GM23338 (cell line): ENCODE measurements around the gene SMARCC1. TPM values are rescaled to one million over a fixed set of nuclear protein-coding genes. Genes with fewer than 3 reads are reported as not detected.
A peak's percentile ranks its signal among the peaks of the same experiment; 100 is the strongest.

Experiments
- ATAC-seq: fragments of 200-7000 bp; cut with Tn5 transposase; 3 replicates; pipeline ENCODE4 v1.9.1; 2020
- DNase-seq: peaks from one replicate; pipeline ENCODE4 v3.0.0-alpha.2; 2015; ENCODE audit warnings: low spot score
- H2AFZ ChIP-seq: fragments of 200-600 bp; sonication (generic); 2 replicates; pipeline ENCODE4 v1.8.0; 2016; ENCODE audit warnings: antibody characterized with exemption, mild to moderate bottlenecking, moderate library complexity
- H3F3A ChIP-seq: fragments of 200-600 bp; sonication (generic); replicated peaks from 2 replicates; pipeline ENCODE4 v1.8.0; 2017; ENCODE audit warnings: antibody characterized with exemption, mixed run types, low read depth
- H3K27ac ChIP-seq: fragments of 200-600 bp; sonication (generic); 2 replicates; pipeline ENCODE4 v1.6.1; 2016; ENCODE audit warnings: low read depth
- H3K27me3 ChIP-seq: fragments of 200-600 bp; sonication (generic); 2 replicates; pipeline ENCODE4 v1.8.0; 2016; ENCODE audit warnings: mild to moderate bottlenecking, mixed run types, moderate library complexity; ENCODE audit not compliant: insufficient read depth
- H3K36me3 ChIP-seq: fragments of 200-600 bp; sonication (generic); 2 replicates; pipeline ENCODE4 v1.8.0; 2016; ENCODE audit warnings: mild to moderate bottlenecking; ENCODE audit not compliant: insufficient read depth
- H3K4me1 ChIP-seq: fragments of 200-600 bp; sonication (generic); 2 replicates; pipeline ENCODE4 v1.8.0; 2016; ENCODE audit warnings: mild to moderate bottlenecking, moderate library complexity; ENCODE audit not compliant: insufficient read depth
- H3K4me2 ChIP-seq: fragments of 200-600 bp; sonication (generic); 2 replicates; pipeline ENCODE4 v1.7.1; 2017; ENCODE audit warnings: mixed run types
- H3K4me3 ChIP-seq: fragments of 200-600 bp; sonication (generic); 2 replicates; pipeline ENCODE4 v1.6.1; 2016; ENCODE audit warnings: mixed run types
- H3K79me2 ChIP-seq: fragments of 200-600 bp; sonication (generic); replicated peaks from 2 replicates; pipeline ENCODE4 v1.8.0; 2017; ENCODE audit warnings: mild to moderate bottlenecking; ENCODE audit not compliant: insufficient read depth
- H3K9me2 ChIP-seq: fragments of 200-600 bp; sonication (generic); 2 replicates; pipeline ENCODE4 v1.8.0; 2017; ENCODE audit not compliant: insufficient read depth
- H4K20me1 ChIP-seq: fragments of 200-600 bp; sonication (generic); replicated peaks from 2 replicates; pipeline ENCODE4 v1.8.0; 2017; ENCODE audit warnings: mild to moderate bottlenecking; ENCODE audit not compliant: insufficient read depth
- H3K27ac Mint-ChIP-seq: 2 replicates; pipeline ENCODE4 v1.8.0; 2020; ENCODE audit warnings: inconsistent platforms, mild to moderate bottlenecking, moderate library complexity, mixed read lengths
- H3K27me3 Mint-ChIP-seq: 3 replicates; pipeline ENCODE4 v1.8.0; 2022; ENCODE audit warnings: low read depth, mild to moderate bottlenecking, moderate library complexity, mixed read lengths, inconsistent platforms; ENCODE audit not compliant: insufficient read depth, poor library complexity
- H3K36me3 Mint-ChIP-seq: 3 replicates; pipeline ENCODE4 v1.8.0; 2021; ENCODE audit warnings: low read depth, mild to moderate bottlenecking, inconsistent platforms, moderate library complexity, mixed read lengths
- H3K4me1 Mint-ChIP-seq: 3 replicates; pipeline ENCODE4 v1.8.0; 2020; ENCODE audit warnings: mild to moderate bottlenecking, inconsistent platforms, mixed read lengths
- H3K4me3 Mint-ChIP-seq: 3 replicates; pipeline ENCODE4 v1.8.0; 2021; ENCODE audit warnings: moderate library complexity, mild to moderate bottlenecking, inconsistent platforms, mixed read lengths
- H3K9me3 Mint-ChIP-seq: 3 replicates; pipeline ENCODE4 v1.8.0; 2020; ENCODE audit warnings: moderate library complexity, mild to moderate bottlenecking, inconsistent platforms, mixed read lengths
- CREB1 ChIP-seq: fragments of 250-450 bp; sonication (Bioruptor Pico); IDR thresholded peaks from 2 replicates; pipeline ENCODE4 v1.5.0; 2020; ENCODE audit warnings: low read depth, mild to moderate bottlenecking, moderate library complexity
- CTCF ChIP-seq, 2 experiments: fragments of 200-600 bp in 1 of 2; sonication (generic) in 1 of 2; conservative IDR thresholded peaks; 2 replicates each; pipeline versions ENCODE4 v1.5.1 to v1.6.1; 2016 to 2017; ENCODE audit warnings: antibody characterized with exemption in 2 of 2, low read depth in 2 of 2, mild to moderate bottlenecking in 2 of 2, moderate library complexity in 1 of 2
- ETS1 ChIP-seq: IDR thresholded peaks from 2 replicates; pipeline ENCODE4 v1.6.1; 2016; ENCODE audit warnings: antibody characterized with exemption
- EZH2 ChIP-seq: fragments of 200-600 bp; sonication (generic); IDR thresholded peaks from one replicate; pipeline ENCODE4 v1.8.0; 2017; ENCODE audit warnings: antibody characterized with exemption, mild to moderate bottlenecking, low read depth; ENCODE audit not compliant: unreplicated experiment
- EZH2phosphoT487 ChIP-seq: fragments of 200-600 bp; sonication (generic); IDR thresholded peaks from one replicate; pipeline ENCODE4 v1.8.1; 2018; ENCODE audit warnings: antibody characterized with exemption; ENCODE audit not compliant: unreplicated experiment
- JUNB ChIP-seq: IDR thresholded peaks from one replicate; pipeline ENCODE4 v1.6.1; 2016; ENCODE audit warnings: antibody characterized with exemption; ENCODE audit not compliant: unreplicated experiment
- NANOG ChIP-seq: IDR thresholded peaks from 2 replicates; pipeline ENCODE4 v1.6.1; 2016; ENCODE audit warnings: antibody characterized with exemption, borderline replicate concordance
- POLR2AphosphoS5 ChIP-seq: IDR thresholded peaks from 2 replicates; pipeline ENCODE4 v1.6.1; 2016; ENCODE audit warnings: antibody characterized with exemption, low read depth
- REST ChIP-seq: IDR thresholded peaks from one replicate; pipeline ENCODE4 v1.6.1; 2018; ENCODE audit warnings: antibody characterized with exemption; ENCODE audit not compliant: unreplicated experiment
- STAT1 ChIP-seq: IDR thresholded peaks from one replicate; pipeline ENCODE4 v1.6.1; 2016; ENCODE audit warnings: antibody characterized with exemption; ENCODE audit not compliant: unreplicated experiment
- ZNF114 ChIP-seq: fragments of 250-450 bp; sonication (Bioruptor Pico); IDR thresholded peaks from 2 replicates; pipeline ENCODE4 v1.5.0; 2020; ENCODE audit warnings: mild to moderate bottlenecking, moderate library complexity
- ZNF331 ChIP-seq: fragments of 250-450 bp; sonication (Bioruptor Pico); IDR thresholded peaks from 2 replicates; pipeline ENCODE4 v1.5.0; 2020; ENCODE audit warnings: low read depth, mild to moderate bottlenecking, moderate library complexity
- ZNF462 ChIP-seq: fragments of 250-450 bp; sonication (Bioruptor Pico); IDR thresholded peaks from 2 replicates; pipeline ENCODE4 v1.5.0; 2020; ENCODE audit warnings: mild to moderate bottlenecking, moderate library complexity
- polyA plus RNA-seq: library from polyadenylated mRNA; unstranded; fragments of >200 nt; fragmentation: Nextera tagmentation; extraction: Ambion mirVana; gene quantifications from 2 replicates; pipeline ENCODE4 v1.2.1, GENCODE V29; 2016
- total RNA-seq: library from RNA; depleted of rRNA; stranded (reverse); fragments of >200 nt; shearing (Covaris generic); gene quantifications from 2 replicates; pipeline ENCODE4 v1.2.3, GENCODE V29; 2014

SMARCC1 gene
- total and polyA plus RNA-seq, 2 experiments from 2014 or later: 105 to 171 TPM

- H3K27ac ChIP-seq: peak overlapping the region; percentile 29; the same call in 1 of the 2 replicates
- no peak overlapping the region for H3K4me3 ChIP-seq
- TF ChIP-seq NANOG: no peak
- TF ChIP-seq POLR2AphosphoS5: no peak
- no peak for TF ChIP-seq JUNB
- no peak for TF ChIP-seq REST
- TF ChIP-seq CREB1: no peak
- TF ChIP-seq ZNF331 (CRISPR knock-in tag): no peak
- no peak for TF ChIP-seq EZH2phosphoT487
- TF ChIP-seq EZH2: no peak
- no peak for TF ChIP-seq CTCF (conservative IDR thresholded peaks at IDR 0.05; ENCODE audit: low read depth in 2 of 2)
- TF ChIP-seq ETS1: no peak
- no peak for TF ChIP-seq STAT1
- TF ChIP-seq ZNF462: no peak
- TF ChIP-seq ZNF114 (CRISPR knock-in tag): no peak
- H3K79me2 ChIP-seq: peaks cover 68% of the 10 kb centered on the region
- H3K27ac Mint-ChIP-seq: no peak overlapping the region; the same call in 1 of the 2 replicates
- peaks cover 21% of the 10 kb centered on the region for H3F3A ChIP-seq
- no peak overlapping the region for H2AFZ ChIP-seq
- H3K4me1 Mint-ChIP-seq: peaks cover 9% of the 10 kb centered on the region; the same call in 2 of the 3 replicates
- no peaks in the 10 kb centered on the region for H3K27me3 ChIP-seq
- no peak for DNase-seq
- no peak for ATAC-seq
- no peaks in the 10 kb centered on the region for H3K9me2 ChIP-seq
- H3K4me2 ChIP-seq: no peak overlapping the region
- peaks cover 31% of the 10 kb centered on the region for H3K36me3 ChIP-seq
- H3K4me1 ChIP-seq: 0 out of 2 replicates have a peak, but pooled peaks cover 10% of the 10 kb centered on the region
- H3K4me3 Mint-ChIP-seq: no peak overlapping the region
- H3K36me3 Mint-ChIP-seq: peaks cover 63% of the 10 kb centered on the region
- peaks cover 30% of the 10 kb centered on the region for H4K20me1 ChIP-seq
- H3K27me3 Mint-ChIP-seq: no peaks in the 10 kb centered on the region
- no peaks in the 10 kb centered on the region for H3K9me3 Mint-ChIP-seq
Measured at GRCh38 chr3:47722859-47723258, 58.8 kb downstream of the SMARCC1 start.
